GM19395 (cell line): ENCODE measurements around the gene SV2C.
"Not testable (repeated sequence)": the region's sequence is repeated elsewhere in the genome, so short reads cannot be mapped to it uniquely, and the experiment has no call there.

Experiments
- ATAC-seq: cut with Tn5 transposase; IDR thresholded peaks from one replicate; pipeline ENCODE4 v1.9.1; 2021; ENCODE audit warnings: mild to moderate bottlenecking, moderate library complexity; ENCODE audit not compliant: unreplicated experiment

SV2C gene

GRCh38 chr5:76082772-76083554, at the start of gene SV2C:
SV2C (plus strand) TSS chr5:76083383; CDS start chr5:76131751, 48,368 bp downstream.
- ATAC-seq, result no peak

GRCh38 chr5:76037736-76038151, 45.4 kb upstream of the SV2C start:
- not testable (repeated sequence) for ATAC-seq

DNA sequence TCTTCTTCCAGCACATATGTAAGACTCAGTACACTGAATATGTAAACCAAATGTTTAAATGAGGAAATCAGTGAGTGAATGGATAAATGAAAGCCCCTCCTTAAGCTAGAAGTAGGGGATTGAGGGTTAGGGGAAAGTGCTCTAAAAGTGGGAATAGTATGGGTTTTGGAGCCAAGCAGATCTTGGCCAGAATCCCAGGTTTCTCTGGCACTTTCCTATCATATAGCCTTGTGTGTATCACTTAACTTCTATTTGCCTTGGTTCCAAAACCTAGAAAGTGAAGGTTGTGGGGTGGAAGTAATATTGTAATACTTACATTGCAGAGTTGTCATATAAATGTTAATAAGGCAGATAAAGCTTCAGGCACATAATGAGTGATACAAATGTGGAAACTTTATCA, 45.0 kb upstream of the SV2C start:
- ATAC-seq, result no peak

GRCh38 chr5:76040806-76041205, 42.4 kb upstream of the SV2C start:
- ATAC-seq, result no peak

GRCh38 chr5:76041863-76042262, 41.3 kb upstream of the SV2C start:
- ATAC-seq, result no peak

DNA sequence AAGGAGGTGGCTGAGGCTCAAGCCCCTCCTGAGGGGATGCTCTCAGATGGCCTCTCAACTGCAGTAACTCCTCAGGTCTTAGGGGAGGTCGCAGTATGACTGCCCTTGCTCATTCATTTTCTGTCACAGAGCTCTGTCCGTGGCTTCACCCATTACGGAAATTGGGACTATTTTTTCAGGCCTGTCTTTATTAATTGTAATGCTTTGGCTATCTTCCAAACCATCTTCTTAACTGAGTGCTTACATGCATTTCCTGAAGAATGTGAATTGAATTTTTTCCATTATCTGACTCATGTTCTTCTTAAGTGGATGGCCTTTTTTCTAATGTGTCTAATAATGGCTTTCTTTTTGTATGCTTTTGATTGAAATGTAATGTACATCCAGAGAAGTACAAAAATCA, 36.4 kb upstream of the SV2C start:
- no peak for ATAC-seq

GRCh38 chr5:76050134-76050533, 33.0 kb upstream of the SV2C start:
- ATAC-seq, result no peak

- no peak for ATAC-seq
Measured at GRCh38 chr5:76062502-76063041, 20.6 kb upstream of the SV2C start.

DNA sequence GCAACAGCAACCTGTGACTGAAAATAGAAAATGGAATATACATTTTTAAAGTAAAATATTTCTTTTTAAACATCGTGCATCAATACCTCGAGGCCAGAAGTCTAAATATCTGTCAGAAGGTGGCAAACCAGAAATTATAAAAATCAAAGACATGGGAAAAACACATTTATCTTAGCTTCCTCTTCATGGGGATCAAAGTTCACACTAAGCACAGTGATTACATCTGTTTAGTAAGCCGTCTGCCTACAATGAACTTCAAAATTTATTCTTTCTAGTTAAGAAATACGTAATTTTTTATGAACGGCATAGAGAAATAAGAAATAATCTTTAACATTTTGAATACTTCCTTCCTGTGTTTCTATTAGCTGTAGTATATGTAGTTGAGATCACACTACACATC, 17.9 kb upstream of the SV2C start:
- ATAC-seq, result no peak

DNA sequence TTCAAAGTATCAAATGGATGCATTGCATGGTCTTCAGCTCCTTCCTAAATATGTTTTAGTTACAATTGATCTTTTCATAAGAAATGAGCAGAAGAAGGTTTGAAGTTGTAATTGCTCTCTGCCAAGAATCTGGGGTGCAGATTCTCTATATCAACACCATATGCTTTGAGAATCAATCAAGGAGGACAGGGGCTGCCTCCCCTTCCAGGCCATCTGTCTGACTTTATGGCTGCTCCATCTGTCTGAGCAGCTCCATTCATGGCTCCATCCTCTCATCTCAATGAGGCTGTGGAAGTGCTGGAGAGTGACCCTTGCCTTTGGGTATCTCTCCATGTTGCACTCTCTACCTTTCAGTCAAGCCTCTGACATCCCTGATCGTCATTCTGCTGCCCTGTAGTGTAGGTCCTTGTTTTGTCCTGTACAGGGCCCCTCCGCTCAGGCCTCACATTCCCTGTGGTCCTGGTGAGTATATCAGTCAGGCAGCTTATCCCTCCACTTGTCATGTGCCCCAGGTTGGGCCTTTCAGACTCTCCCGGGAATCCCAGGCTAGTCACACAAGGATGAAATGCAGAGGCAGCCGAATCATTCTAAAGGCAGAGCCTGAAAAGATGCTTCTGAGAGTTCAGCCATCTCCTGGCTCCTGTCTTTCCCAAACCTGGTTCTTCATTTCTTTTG, 14.0 kb upstream of the SV2C start:
- no peak for ATAC-seq

DNA sequence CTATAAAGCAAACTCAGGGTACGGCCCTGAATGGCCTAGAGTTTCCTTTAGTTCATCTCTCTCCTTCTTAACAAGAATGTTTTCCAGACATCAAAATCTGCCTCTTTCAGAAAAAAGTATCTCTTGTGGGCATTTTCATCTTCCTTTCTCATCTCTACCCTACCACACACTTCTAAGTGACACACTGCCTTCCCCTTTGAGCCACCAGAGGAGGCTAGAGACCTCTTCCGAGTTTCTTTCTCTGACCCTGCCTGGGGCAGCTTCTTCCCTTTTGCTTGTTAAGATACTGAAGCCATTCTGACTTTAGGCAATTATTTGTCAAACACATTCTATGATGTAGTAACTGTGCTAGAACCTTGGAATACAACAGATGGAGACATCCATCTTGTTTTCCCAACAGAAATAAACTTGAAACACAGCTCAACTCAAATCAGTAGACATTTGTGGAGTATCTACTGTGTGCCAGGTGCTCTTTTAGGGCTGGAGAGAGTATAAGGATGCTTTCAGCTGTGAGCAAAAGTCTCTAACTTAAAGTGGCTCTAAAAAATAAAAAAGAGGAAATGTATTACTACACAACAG, 8.6 kb upstream of the SV2C start:
- ATAC-seq, result no peak

GRCh38 chr5:76081811-76082771, 1.1 kb upstream of the SV2C start:
- ATAC-seq, result no peak

DNA sequence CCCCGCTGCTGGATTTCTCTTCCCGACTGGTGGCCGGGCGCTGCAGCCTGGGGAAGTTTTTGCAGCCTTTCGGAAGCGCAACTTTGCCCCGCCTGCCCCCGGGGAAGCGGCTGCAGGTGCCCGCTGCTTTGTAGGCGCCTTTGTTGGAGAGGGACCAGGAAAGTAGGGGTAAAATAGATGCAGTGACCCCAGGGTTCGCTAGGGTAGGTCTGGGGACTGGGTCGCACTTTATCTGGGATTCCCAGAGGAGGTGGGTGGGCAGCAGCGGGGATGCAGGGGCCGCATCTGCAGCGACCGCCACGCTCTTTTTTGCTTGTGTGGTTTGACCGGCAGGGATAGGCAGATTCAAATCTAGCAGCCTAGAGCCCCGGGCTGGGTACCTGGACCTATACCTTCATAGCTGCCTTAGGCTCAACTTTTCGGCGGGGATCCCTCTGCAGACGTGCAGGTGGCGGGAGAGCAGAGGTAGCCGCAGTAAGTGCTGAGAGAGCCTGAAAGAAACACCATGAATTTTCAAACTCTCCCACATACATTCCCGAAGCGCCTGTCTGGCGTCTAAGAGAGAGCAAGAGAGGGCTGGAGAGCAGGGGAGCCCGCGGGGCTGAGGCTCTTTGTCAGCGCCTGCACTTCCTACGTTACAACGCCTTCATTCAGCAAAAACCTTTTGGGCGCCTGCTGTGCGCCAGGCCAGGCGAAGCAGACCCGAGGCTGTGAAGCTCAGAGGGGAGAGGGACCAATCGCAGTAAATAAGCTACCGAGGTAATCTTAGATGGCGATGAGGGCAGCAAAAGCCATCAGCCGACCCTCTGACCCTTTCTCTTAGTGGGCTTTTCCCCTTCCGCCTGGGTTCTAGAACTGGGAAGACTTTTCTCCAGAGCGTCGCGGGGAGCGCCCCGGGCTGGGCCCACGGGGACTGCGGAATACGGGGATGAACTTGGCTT, 642 bp downstream of the SV2C start:
- ATAC-seq, result no peak

DNA sequence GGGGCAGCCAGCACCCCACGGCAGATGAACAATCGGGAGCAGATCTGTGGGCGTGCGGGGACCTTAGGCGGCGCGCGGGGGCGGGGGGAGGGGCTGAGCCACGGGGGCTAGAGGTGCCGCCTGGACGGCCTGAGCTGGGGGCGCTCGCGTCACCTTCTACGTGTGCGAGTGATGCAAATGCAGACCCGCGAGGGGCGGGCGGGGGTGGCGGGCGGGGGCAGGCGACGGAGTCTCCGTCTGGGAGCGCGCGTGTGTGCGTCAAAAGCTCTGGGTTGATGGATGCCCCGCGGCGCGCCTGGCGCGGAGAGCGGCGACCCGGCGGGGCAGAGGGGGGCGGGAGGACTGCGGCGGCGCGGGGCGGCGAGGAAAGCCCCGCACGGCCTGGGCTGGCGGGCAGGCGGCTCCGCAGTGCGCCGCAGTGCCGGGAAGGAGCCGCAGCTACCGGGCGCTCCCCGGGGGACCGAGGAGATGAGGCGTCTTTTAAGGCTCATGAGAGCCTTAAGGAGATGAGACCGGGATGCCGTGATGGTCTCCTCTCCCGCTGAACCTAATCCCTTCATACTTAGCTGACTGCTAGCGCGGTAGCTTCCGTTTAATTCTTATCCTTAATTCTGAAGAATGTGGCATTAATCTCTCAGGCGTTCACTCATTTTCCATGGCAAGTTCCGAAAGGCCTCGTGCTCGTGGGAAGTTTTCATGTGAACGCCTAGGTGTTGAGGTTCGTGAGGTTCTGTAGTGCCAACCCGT, 1.5 kb downstream of the SV2C start:
- no peak for ATAC-seq

DNA sequence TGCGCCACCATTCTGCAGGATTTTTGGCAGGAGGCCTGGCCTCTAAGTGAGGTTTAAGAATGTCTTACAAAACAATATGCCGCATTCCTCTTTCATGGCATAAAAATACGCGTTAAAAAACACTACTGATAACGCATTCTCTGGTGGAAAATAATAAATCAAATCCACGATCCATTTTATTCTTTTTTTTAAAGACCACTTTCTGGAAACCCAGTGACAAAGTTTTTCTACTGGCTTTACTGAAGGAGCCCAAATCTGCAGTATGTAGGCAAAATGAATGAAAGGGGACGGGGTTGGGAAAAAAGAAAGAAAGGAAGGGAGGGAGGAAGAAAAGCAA, 2.0 kb downstream of the SV2C start:
- ATAC-seq, result no peak

GRCh38 chr5:76086095-76086494, 2.9 kb downstream of the SV2C start:
- no peak for ATAC-seq

GRCh38 chr5:76089156-76089555, 6.0 kb downstream of the SV2C start:
- ATAC-seq, result not testable (repeated sequence)

- ATAC-seq, result no peak
Measured at GRCh38 chr5:76091351-76091750, 8.2 kb downstream of the SV2C start.

- ATAC-seq, result peak; percentile 81
Measured at GRCh38 chr5:76099286-76099702, 16.1 kb downstream of the SV2C start.
